B cell (primary cell): ENCODE measurements around the gene PIAS2. TPM values are rescaled to one million over a fixed set of nuclear protein-coding genes. Genes with fewer than 3 reads are reported as not detected.

Source experiments
- ATAC-seq: fragments of 200-7000 bp; cut with Tn5 transposase; one replicate; pipeline ENCODE4 v1.10.0; 2021; ENCODE audit warnings: low read depth, mild to moderate bottlenecking, moderate number of reproducible peaks, moderate library complexity
- CTCF ChIA-PET: fragments of 350-600 bp; sonication (Branson Sonifier 250); formaldehyde crosslinking; loops from one replicate; lab custom pipeline; 2021; ENCODE audit warnings: antibody characterized with exemption, inconsistent platforms; lab: Charles Lee
- POLR2A ChIA-PET: fragments of 350-600 bp; sonication (Branson Sonifier 250); formaldehyde crosslinking; loops from one replicate; lab custom pipeline; 2021; ENCODE audit warnings: antibody characterized with exemption; lab: Charles Lee
- DNase-seq: peaks from one replicate; pipeline ENCODE4 v3.0.0; 2013
- H2AFZ ChIP-seq: 2 replicates; pipeline ENCODE4 v1.6.1; 2012; ENCODE audit warnings: mild to moderate bottlenecking, low read depth, low read length; ENCODE audit not compliant: insufficient read depth, poor library complexity, severe bottlenecking
- H3K27ac ChIP-seq, 2 donors: 1 replicate in 1 of 2; 2 replicates in 1 of 2; pipeline ENCODE4 v1.5.1; 2012 to 2013; ENCODE audit warnings: low read length in 2 of 2, mild to moderate bottlenecking in 2 of 2, moderate library complexity in 1 of 2
- H3K27me3 ChIP-seq, 4 experiments: fragments of 200-600 bp in 1 of 4; sonication (generic) in 1 of 4; replicated peaks in 1 of 4; 1 replicate in 2 of 4; 2 replicates in 2 of 4; pipeline versions ENCODE4 v1.6.1 to v1.7.0; 2013 to 2016; ENCODE audit warnings: low read length in 3 of 4, mild to moderate bottlenecking in 2 of 4, mixed read lengths in 1 of 4, moderate library complexity in 1 of 4; ENCODE audit not compliant: insufficient read depth in 4 of 4, control insufficient read depth in 3 of 4; ENCODE audit errors: control extremely low read depth in 1 of 4
- H3K36me3 ChIP-seq, 2 experiments: replicated peaks in 1 of 2; 1 replicate in 1 of 2; 2 replicates in 1 of 2; pipeline versions ENCODE4 v1.6.1 to v1.7.1; 2013; ENCODE audit warnings: low read length in 1 of 2; ENCODE audit not compliant: insufficient read depth in 2 of 2, control insufficient read depth in 1 of 2; ENCODE audit errors: control extremely low read depth in 1 of 2, extremely low read depth in 1 of 2
- H3K4me1 ChIP-seq, 2 donors: fragments of 200-600 bp in 1 of 2; sonication (generic) in 1 of 2; 1 replicate in 1 of 2; 2 replicates in 1 of 2; pipeline versions ENCODE4 v1.5.1 to v1.6.1; 2013 to 2017; ENCODE audit warnings: low read length in 2 of 2; ENCODE audit not compliant: control insufficient read depth in 2 of 2, insufficient read depth in 2 of 2
- H3K4me2 ChIP-seq: replicated peaks from 2 replicates; pipeline ENCODE3; 2012; ENCODE audit warnings: mild to moderate bottlenecking, low read depth, low read length; ENCODE audit not compliant: poor library complexity, severe bottlenecking
- H3K4me3 ChIP-seq, 5 experiments: fragments of 200-600 bp in 1 of 5; sonication (generic) in 1 of 5; 1 replicate in 3 of 5; 2 replicates in 2 of 5; pipeline versions ENCODE4 v1.5.1 to v1.7.0; 2011 to 2016; ENCODE audit warnings: low read length in 4 of 5, mild to moderate bottlenecking in 4 of 5, low read depth in 2 of 5, control low read depth in 1 of 5, moderate library complexity in 1 of 5; ENCODE audit not compliant: insufficient read depth in 1 of 5; ENCODE audit errors: control extremely low read depth in 1 of 5, extremely low read depth in 1 of 5
- H3K79me2 ChIP-seq: fragments of 200-600 bp; sonication (generic); one replicate; pipeline ENCODE4 v1.6.0; 2016; ENCODE audit warnings: low read length; ENCODE audit not compliant: control insufficient read depth, insufficient read depth
- H3K9ac ChIP-seq: fragments of 200-600 bp; sonication (generic); 2 replicates; pipeline ENCODE4 v1.6.1; 2017; ENCODE audit warnings: mild to moderate bottlenecking, low read length, moderate library complexity
- H3K9me3 ChIP-seq, 3 donors: one replicate each; pipeline versions ENCODE4 v1.6.1 to v1.7.1; 2013; ENCODE audit warnings: low read length in 2 of 3; ENCODE audit not compliant: control insufficient read depth in 2 of 3, insufficient read depth in 1 of 3; ENCODE audit errors: control extremely low read depth in 1 of 3
- H4K20me1 ChIP-seq: 2 replicates; pipeline ENCODE4 v1.6.0; 2012; ENCODE audit warnings: mild to moderate bottlenecking, low read length; ENCODE audit not compliant: insufficient read depth, control insufficient read depth, poor library complexity, severe bottlenecking
- H3K27ac Mint-ChIP-seq: one replicate; pipeline ENCODE4 v1.8.0; 2021; ENCODE audit warnings: mixed read lengths
- H3K27me3 Mint-ChIP-seq: one replicate; pipeline ENCODE4 v1.8.0; 2021; ENCODE audit warnings: mixed read lengths
- H3K4me1 Mint-ChIP-seq: one replicate; pipeline ENCODE4 v1.8.0; 2021; ENCODE audit warnings: mixed read lengths
- H3K4me3 Mint-ChIP-seq: one replicate; pipeline ENCODE4 v1.8.0; 2021; ENCODE audit warnings: mixed read lengths
- H3K9me3 Mint-ChIP-seq: one replicate; pipeline ENCODE4 v1.8.0; 2022; ENCODE audit warnings: mixed read lengths; ENCODE audit not compliant: insufficient read depth
- CTCF ChIP-seq: fragments of 200-600 bp; IDR thresholded peaks from one replicate; pipeline ENCODE4 v1.8.0; 2022; ENCODE audit warnings: antibody characterized with exemption, mild to moderate bottlenecking
- EZH2 ChIP-seq: IDR thresholded peaks from 2 replicates; pipeline ENCODE4 v1.6.1; 2012; ENCODE audit warnings: borderline replicate concordance, low read depth, mild to moderate bottlenecking, moderate library complexity, low read length; ENCODE audit not compliant: insufficient read depth, poor library complexity, severe bottlenecking
- WGBS: methylation state at CpG from one replicate; pipeline ENCODE4 v1.1.5; 2013; ENCODE audit warnings: missing lambda C conversion rate; ENCODE audit not compliant: insufficient coverage; 5-methylcytosine and 5-hydroxymethylcytosine counted together
- intact Hi-C: fragments of 100-400 bp; cut with micrococcal nuclease; formaldehyde crosslinking; loops from one replicate; pipeline ENCODE4 v1.10.0; 2022
- polyA plus RNA-seq: library from polyadenylated mRNA; depleted of rRNA; stranded (reverse); fragments of >200 nt; gene quantifications from 2 replicates; pipeline ENCODE4 v1.2.3, GENCODE V29; 2012
- total RNA-seq, 2 donors: library from RNA; stranded (reverse); fragments of 120-200 nt in 1 of 2; gene quantifications; 1 replicate in 1 of 2; 2 replicates in 1 of 2; pipeline versions ENCODE4 v1.2.3 to v1.2.4, GENCODE V29; 2013 to 2022

Gene PIAS2
- total and polyA plus RNA-seq, 2 donors (not counting 1 experiment from before 2014, with no cell fraction given) = 7.3 to 51.1 TPM

DNA sequence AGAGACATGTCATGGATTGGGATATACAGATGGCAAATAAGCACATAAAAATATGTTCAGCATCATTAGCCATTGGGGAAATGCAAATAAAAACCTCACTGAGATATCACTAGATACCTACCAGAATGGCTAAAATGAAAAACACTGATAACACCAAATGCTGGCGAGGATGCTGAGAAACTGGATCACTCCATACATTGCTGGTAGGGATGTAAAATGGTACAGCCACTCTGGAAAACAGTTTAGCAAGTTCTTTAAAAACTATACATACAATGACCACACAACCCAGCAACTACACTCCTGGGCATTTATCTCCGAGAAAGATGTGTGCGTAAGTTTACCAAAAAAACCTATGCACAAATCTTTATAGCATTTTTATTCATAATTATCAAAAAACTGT lies 13.9 kb downstream of the PIAS2 start:
- no peak overlapping the region for H3K4me3 ChIP-seq
- peaks cover 0 to 2% (median 0%) of the 10 kb centered on the region in 3 donors for H3K9me3 ChIP-seq
- intact Hi-C loops = no loop called here
- no peak overlapping the region for H2AFZ ChIP-seq
- no peak for ATAC-seq
- H3K4me1 Mint-ChIP-seq = peaks cover 6% of the 10 kb centered on the region
- no peak overlapping the region for H3K27ac ChIP-seq
- ChIA-PET POLR2A (no interaction called here), CTCF (no interaction called here)
- no peaks in the 10 kb centered on the region for H3K9me3 Mint-ChIP-seq
- WGBS = 100% methylated on average over 1 of the region's 3 CpGs
- H3K27me3 Mint-ChIP-seq = no peaks in the 10 kb centered on the region
- H3K27ac Mint-ChIP-seq = no peak overlapping the region
- peaks cover 4% of the 10 kb centered on the region for H4K20me1 ChIP-seq
- no peak for TF ChIP-seq CTCF
- no peak for TF ChIP-seq EZH2
- no peaks in the 10 kb centered on the region for H3K27me3 ChIP-seq
- H3K4me1 ChIP-seq = peaks cover 0 to 3% of the 10 kb centered on the region in 2 donors
- no peak overlapping the region for H3K4me2 ChIP-seq
- H3K4me3 Mint-ChIP-seq = no peak overlapping the region
- H3K36me3 ChIP-seq = peaks cover 0 to 2% of the 10 kb centered on the region in 2 experiments
- no peak overlapping the region for H3K9ac ChIP-seq
- peaks cover 92% of the 10 kb centered on the region for H3K79me2 ChIP-seq
- DNase-seq = no peak

DNA sequence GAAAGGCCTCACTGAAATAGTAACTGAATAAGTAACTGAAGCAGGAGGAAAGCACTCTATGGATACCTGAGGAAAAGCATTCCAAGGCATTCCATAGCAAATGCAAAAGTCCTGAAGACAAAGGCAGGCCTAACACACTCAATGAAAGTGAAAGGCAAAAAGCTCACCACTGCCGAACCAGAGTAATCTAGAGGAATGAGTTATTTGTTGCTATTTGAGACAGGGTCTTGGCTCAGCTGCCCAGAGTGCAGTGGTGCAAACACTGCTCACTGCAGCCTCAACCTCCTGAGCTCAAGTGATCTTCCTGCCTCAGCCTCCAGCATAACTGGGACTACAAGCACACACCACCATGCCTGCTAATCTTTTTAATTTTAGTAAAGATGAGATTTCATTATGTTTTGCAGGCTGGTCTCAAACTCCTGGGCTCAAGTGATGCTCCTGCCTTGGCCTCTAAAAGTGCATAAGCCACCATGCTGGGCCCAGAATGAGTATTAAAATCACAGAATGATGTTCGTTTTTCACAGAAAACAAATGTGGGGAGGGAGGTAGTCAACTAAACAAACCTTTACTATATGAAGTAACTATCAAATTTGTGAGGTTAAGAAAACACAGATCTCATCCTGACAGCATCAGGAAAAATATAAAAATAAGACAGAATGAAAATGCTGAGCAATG lies 17.9 kb downstream of the PIAS2 start:
- Mint-ChIP-seq H3K27me3 (no peaks in the 10 kb centered on the region), H3K27ac (no peak overlapping the region), H3K4me3 (no peak overlapping the region), H3K4me1 (peaks cover 15% of the 10 kb centered on the region), H3K9me3 (no peaks in the 10 kb centered on the region)
- Histone ChIP-seq H3K4me3 (no peak overlapping the region), H3K36me3 (peaks cover under 1 to 2% of the 10 kb centered on the region in 2 experiments), H3K9me3 (peaks cover 0 to 2% (median 0%) of the 10 kb centered on the region in 3 donors), H3K9ac (no peak overlapping the region), H2AFZ (no peak overlapping the region), H3K27me3 (no peaks in the 10 kb centered on the region), H3K4me1 (peaks cover 3% of the 10 kb centered on the region in 2 donors), H3K27ac (no peak overlapping the region), H3K4me2 (no peak overlapping the region), H3K79me2 (peaks cover 81% of the 10 kb centered on the region), H4K20me1 (peaks cover 4% of the 10 kb centered on the region)
- ChIA-PET POLR2A (no interaction called here), CTCF (interaction anchor here (0.6 kb wide), 1 partner anchor 55 kb away, joined by 3 read pairs; no protein-coding TSS in a partner anchor)
- TF ChIP-seq EZH2 (no peak), CTCF (no peak)
- intact Hi-C loops = no loop called here
- DNase-seq (no peak), ATAC-seq (no peak)
- 86% methylated on average over 1 of the region's 2 CpGs for WGBS
